GM18951 (cell line): Measurements from ENCODE around the gene CACNG5.

Source experiments
- POLR2A ChIP-seq: IDR thresholded peaks from 4 replicates; pipeline ENCODE4 v1.6.1; 2011; ENCODE audit warnings: mild to moderate bottlenecking; ENCODE audit not compliant: insufficient read length, insufficient read depth; ENCODE audit errors: extremely low read depth
- in situ Hi-C: fragments of 300-500 bp; cut with MboI; formaldehyde crosslinking; loops from one replicate; pipeline ENCODE4 v1.12.0; 2022; ENCODE audit warnings: low sequenced_read_pairs, mixed read lengths, inconsistent platforms; ENCODE audit not compliant: unreplicated experiment

The CACNG5 gene

DNA sequence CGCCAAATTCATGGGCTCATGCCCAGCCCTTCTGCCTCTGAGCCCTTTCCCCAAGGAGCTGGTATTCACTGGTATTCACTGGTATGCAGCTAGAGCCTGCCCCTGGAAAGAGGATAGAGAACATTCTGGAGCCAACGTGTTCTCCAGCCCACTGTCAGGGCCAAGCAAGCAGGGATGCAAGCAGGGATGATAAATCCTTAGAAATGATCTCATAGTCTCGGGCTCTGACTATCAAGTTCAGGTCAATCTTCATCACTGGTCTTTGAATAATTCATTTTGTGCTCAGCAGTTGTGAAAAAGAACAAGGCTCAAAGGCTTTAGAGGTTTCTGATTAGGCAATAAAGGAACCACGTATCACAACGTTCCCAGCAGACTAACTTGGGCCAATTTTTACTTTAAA, 57.3 kb downstream of the CACNG5 start:
- in situ Hi-C loops = loop anchor here (10.0 kb wide), 1 partner anchor 167 kb away; no protein-coding TSS in a partner anchor
- no peak for TF ChIP-seq POLR2A

DNA sequence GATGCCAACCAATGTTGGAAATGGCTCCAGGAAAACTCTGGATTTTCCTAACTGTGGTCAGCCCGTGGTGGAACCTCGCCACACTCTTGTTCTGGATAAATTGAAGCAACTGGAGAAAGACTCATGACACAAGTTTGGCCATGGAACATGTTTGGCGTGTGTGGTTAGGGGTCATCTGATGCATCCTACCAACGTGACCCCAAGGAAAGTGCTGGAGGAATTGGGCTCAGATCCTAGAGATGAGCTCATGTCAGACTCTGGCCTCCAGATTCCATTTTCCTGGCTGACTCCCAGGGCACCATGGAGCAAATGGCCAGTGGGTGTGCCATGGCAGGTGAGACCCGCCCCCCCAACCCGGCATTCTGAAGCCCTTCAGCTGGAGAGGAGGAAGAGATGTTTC, 58.5 kb downstream of the CACNG5 start:
- in situ Hi-C loops = loop anchor here (10.0 kb wide), 1 partner anchor 169 kb away; no protein-coding TSS in a partner anchor

DNA sequence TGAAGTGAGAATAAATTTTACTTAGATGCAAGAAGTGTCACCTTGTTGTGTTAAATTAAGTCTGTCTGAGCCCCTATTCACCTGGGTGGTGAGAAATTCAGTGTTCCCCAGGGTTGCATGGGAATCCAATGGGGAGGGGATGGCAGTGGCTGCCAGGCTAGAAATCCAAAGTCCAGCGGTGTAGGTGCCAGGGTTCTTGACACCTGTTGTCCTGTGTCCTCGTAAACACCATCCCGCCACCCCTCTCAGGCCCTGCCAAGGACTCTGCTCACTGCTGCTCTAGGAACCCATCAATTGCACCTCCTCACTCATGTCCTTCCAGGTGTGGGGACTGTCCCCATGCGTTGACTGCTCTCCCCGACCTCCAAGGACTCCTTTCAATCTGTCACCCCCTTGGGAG, 58.9 kb downstream of the CACNG5 start:
- no peak for TF ChIP-seq POLR2A
- in situ Hi-C loops = loop anchor here (10.0 kb wide), 1 partner anchor 169 kb away; no protein-coding TSS in a partner anchor

More for the DNA sequence above, 58.5 kb downstream of the CACNG5 start:
- TF ChIP-seq POLR2A = no peak

DNA sequence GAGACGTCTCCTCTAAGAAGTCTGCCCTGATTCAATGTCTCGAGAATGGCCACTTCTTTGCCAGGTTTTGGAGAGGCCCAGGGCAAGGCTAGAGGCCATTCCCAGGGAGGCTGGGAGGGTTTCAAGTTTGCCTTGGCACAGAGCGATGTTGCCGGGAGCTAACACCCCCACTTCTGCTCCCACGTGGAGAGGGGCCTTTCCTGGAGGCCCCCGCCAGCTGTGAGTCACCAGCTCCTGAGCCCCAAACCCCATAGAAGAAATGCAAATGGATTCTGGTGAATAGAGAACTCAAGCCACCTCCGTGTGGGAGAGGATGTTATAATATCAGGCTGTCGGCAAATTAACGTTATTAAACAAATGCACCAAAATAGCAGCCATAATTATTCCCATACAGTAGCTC, 62.2 kb downstream of the CACNG5 start:
- TF ChIP-seq POLR2A = no peak
- in situ Hi-C loops = loop anchor here (10.0 kb wide), 1 partner anchor 172 kb away; no protein-coding TSS in a partner anchor

DNA sequence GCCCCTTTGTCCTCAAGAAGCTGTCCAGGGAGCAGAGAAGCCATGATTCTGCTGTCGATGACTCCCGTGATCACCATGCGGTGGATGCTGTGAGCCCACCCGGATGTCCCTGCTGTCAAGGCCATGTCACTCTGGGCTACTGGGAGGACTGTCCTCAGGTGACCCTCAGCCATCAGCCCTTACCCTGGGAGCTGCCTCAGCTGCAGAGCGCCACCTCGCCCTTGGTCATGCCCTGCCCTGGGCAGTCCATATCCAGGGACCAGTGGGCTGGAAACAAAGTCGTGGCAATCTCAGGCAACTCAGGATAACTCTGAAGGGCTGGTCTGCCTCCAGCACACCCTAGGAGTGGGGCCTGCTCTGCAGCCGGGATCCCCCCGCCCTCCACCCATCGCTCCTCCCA, 63.6 kb downstream of the CACNG5 start:
- TF ChIP-seq POLR2A = no peak
- in situ Hi-C loops = loop anchor here (10.0 kb wide), 1 partner anchor 174 kb away; no protein-coding TSS in a partner anchor

DNA sequence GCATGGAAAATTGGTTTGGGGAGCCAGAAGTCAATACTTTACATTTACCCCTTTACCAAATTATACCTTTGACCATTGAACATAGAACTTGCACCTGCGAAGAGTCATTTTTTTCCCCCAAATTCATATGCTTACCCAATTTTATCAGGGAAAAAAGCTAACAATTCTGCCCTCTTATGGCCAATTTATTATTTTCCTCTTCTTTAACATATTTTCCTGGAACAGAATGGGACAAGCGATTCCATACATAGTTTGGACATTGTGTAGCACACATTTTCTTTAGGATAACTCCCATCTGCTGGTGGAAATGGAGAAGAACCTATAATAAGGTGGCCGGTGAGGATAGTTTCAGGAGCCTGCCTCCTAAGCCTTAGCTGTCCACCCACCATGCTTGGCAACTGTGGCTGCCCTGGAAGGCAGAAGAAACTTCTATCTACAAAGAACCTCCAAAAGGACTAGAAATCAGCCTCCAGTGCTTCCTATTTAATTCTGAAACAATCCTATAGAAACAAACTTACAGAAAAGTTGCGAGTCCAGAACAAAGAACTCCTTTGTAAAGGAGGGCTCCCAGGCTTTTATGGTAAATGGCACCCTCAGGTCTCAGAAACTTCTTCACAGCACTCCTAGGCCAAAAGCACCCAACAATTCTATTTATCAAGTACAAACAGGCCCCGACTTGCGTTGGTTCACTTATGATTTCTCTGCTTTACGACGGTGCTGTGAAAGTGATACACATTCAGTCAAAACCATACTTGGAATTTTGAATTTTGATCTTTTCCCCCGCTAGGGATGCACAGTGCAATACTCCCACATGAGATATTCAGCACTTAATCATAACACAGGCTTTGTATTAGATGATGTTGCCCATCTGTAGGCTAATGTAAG, 65.5 kb downstream of the CACNG5 start:
- no peak for TF ChIP-seq POLR2A
- in situ Hi-C loops = loop anchor here (25.0 kb wide), 1 partner anchor 663 kb away; the partner anchor contains the start of gene APOH

DNA sequence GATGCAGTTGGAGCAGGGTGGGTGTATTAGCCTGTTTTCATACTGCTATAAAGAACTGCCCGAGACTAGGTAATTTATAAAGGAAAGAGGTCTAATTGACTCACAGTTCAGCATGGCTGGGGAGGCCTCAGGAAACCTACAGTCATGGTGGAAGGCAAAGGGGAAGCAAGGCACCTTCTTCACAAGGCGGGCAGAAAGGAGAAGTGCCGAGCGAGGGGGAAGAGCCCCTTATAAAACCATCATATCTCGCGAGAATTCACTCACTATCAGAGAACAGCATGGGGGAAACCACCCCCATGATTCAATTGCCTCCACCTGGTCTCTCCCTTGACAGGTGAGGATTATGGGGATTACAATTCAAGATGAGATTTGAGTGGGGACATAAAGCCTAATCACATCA, 68.4 kb downstream of the CACNG5 start:
- in situ Hi-C loops = loop anchor here (25.0 kb wide), 1 partner anchor 666 kb away; the partner anchor contains the start of gene APOH

DNA sequence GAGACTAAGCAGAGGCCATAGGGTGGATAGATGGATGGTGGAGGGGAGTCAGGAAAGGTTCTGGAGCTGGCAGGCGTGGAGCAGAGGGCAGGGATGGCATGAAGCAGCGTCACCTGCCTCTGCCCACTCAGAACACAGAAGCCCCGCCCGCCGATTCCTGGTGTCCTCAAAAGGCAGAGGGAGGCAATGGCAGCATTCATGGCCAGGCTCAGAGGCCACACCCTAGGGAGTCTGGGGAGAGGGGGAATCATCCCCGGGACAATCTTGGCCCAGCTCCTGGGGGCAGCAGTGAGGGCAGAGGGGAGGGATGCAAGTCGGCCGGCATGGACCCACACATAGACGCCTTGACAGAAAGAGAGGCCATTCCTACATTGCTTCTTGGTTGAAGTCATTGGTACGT, 68.9 kb downstream of the CACNG5 start:
- in situ Hi-C loops = loop anchor here (25.0 kb wide), 1 partner anchor 666 kb away; the partner anchor contains the start of gene APOH
- TF ChIP-seq POLR2A = no peak

DNA sequence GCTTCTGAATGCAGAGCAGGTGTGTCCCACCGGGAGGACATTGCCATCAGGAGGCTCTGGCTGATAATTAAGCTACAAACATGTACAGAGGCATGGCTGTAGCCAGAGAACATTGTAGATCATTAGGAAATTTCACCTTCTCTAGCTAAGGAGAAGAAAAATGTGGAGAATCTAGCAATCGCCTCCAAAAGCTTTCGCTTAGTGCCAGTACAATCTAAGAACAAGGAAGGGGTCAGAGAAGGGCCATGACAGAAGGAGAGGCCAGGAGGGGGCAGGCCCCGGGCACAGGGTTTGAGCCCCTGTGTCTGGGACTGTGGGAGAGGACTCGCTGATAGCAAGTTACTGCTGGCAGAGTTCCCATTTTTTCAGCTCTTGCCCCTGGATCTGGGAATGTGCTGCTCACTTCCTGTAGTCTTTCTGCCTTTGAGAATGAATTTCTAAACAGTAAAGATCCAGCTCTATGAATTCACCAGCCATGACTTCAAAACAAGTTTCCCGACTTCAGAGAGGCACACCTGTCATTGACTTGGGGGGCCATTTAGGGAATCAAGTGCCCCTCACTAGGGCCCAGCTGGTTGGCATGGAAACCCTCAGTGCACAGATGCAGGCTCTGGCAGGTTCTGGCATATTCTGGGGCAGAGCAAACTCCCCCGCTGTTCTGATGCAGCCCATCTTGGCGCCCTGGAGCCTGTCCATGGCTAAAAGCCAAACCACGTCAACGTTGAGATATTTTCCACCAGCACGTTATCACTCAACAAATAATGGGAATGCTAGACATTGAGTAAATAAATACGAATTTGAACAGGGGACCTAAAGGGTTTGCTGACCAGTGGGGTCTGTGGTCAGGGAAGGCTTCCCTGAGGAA, 70.1 kb downstream of the CACNG5 start:
- in situ Hi-C loops = loop anchor here (25.0 kb wide), 1 partner anchor 668 kb away; the partner anchor contains the start of gene APOH
- no peak for TF ChIP-seq POLR2A

DNA sequence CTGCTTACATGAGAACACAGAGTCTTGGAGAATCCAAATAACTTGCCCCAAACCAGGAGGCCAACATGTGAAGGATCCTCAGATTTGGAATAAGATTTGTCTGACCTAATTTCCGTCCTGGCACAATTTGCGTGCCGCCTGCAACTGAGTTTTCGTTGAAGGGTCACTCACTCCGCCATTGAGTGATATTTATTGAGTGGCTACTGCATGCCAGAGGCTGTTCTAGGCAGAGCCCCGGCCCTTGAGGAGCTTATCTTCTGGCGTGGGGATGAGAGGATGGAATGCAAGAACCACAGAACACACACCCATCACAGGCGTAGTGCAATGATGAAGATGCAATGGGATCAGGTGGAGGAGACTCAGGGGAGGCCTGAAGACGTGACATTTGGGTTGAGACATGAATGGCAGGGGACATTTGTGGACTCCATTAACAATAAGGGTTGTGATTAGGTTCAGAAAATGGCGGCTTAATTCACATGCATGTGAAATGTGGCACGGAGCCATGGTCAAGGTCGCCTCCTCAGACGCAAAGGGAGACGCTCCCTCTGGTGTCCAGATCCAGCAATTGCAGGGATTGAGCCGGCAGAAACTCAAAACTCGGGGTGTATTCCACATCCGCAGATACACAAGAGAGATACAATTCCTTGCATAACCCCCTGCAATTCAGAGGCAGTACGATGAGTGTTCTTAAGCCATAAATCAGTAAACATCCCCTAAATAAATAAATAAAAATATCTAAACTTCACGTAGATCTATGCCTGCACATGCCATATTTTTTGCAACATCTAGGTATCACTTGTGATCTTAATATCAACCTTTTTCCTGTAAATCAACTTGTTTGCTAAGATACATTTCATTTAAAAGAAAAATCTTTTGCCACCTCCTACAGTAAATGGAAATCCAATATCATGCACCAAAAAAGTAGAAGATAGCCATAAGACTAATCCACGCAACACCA, 71.7 kb downstream of the CACNG5 start:
- in situ Hi-C loops = loop anchor here (25.0 kb wide), 1 partner anchor 669 kb away; the partner anchor contains the start of gene APOH

DNA sequence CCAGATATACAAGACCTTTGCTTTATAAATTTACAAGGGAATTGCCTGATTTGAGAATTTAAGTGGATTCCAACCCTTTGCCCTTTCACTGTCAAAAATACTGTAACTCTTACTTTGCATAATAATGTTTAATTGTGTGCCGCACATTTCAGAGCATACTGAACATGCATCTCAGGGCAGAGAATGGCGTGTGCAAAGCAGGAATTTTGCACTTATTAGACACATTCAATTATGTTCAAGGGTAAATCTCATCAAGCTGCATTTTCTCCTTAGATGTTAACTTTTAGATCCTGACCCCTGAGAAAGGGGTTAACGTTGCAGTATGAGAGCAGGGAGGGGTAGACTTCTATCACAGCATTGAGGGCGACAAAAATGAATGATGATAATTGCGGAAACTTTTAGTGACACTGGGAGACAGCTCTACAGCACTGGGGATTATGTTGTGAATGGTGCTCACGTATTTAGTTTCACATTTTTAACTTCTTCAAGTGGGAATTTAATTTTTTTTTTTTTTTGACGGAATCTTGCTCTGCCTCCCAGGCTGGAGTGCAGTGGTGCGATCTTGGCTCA, 75.0 kb downstream of the CACNG5 start:
- in situ Hi-C loops = loop anchor here (25.0 kb wide), 1 partner anchor 673 kb away; the partner anchor contains the start of gene APOH
- TF ChIP-seq POLR2A = no peak

More for the DNA sequence above, 71.7 kb downstream of the CACNG5 start:
- no peak for TF ChIP-seq POLR2A
